ENCODE results near the gene ZNF200. TPM values are rescaled to one million over a fixed set of nuclear protein-coding genes. Genes with fewer than 3 reads are reported as not detected.

ZNF200 gene
- total RNA-seq, 1 experiment from 2014 or later = 8.8 TPM

GRCh38 chr16:3268294-3268693 lies 33.3 kb upstream of the ZNF200 start:
- H3K4me1 ChIP-seq (ENCODE audit: control insufficient read depth in 1 of 2, insufficient read depth in 2 of 2, low read length in 2 of 2) = peaks cover 4 to 18% of the 10 kb centered on the region in 2 experiments
- H4K20me1 ChIP-seq (ENCODE audit: insufficient read depth) = no peaks in the 10 kb centered on the region
- no peaks in the 10 kb centered on the region for H3K79me2 ChIP-seq (ENCODE audit: insufficient read depth, low read length)
- DNase-seq (ENCODE audit: low read depth, low spot score) (no peak), ATAC-seq (no peak)
- no peaks in the 10 kb centered on the region; a peak in 1 of 4 replicates for H3K9me3 ChIP-seq (ENCODE audit: control insufficient read depth in 1 of 2, insufficient read depth in 1 of 2, low read depth in 1 of 2, low read length in 2 of 2)
- intact Hi-C loops (cut with micrococcal nuclease) = loop anchor here (10.0 kb wide), 1 partner anchor 177 kb away; the partner anchor contains the start of genes NAA60 and ZNF597
- BruUV-seq (replicated peaks) = no TSS peak
- RAD21 ChIA-PET (ENCODE audit: low non-redundant PET in 1 of 2, low total read pairs in 2 of 2, uncharacterized antibody in 2 of 2, unreplicated experiment in 2 of 2) = no interaction called here
- H3K27me3 ChIP-seq (ENCODE audit: insufficient read depth, low read length) = no peaks in the 10 kb centered on the region
- no peak overlapping the region for H3K4me2 ChIP-seq (ENCODE audit: low read length)
- H3K9ac ChIP-seq (ENCODE audit: low read length) = no peak overlapping the region
- CTCF ChIA-PET = interaction anchor here (1.8 to 1.9 kb wide), 2 partner anchors 15 to 176 kb away, joined by 4 to 15 read pairs; partner anchors contain the start of genes NAA60 and ZNF263
- H3K27ac ChIP-seq (ENCODE audit: low read depth, low read length) = no peak overlapping the region
- TF ChIP-seq CBX3 (IDR thresholded peaks at IDR 0.05; ENCODE audit: low read depth) (no peak), MAX (IDR thresholded peaks at IDR 0.05) (no peak), REST (IDR thresholded peaks at IDR 0.05; ENCODE audit: low read depth) (no peak), ATF3 (IDR thresholded peaks at IDR 0.05) (no peak), SIN3A (IDR thresholded peaks at IDR 0.05; ENCODE audit: low read depth) (no peak), POLR2A (IDR thresholded peaks at IDR 0.05; ENCODE audit: borderline replicate concordance, extremely low read depth, insufficient read depth, insufficient read length) (no peak), CTCF (IDR thresholded peaks at IDR 0.05 in 2 of 3, conservative IDR thresholded peaks at IDR 0.05 in 1 of 3; ENCODE audit: borderline replicate concordance in 1 of 3, insufficient read depth in 1 of 3, low read depth in 2 of 3, low read length in 2 of 3) (no peak), YY1 (IDR thresholded peaks at IDR 0.05; ENCODE audit: extremely low read depth, insufficient replicate concordance, low read depth, low read length) (no peak), TCF7L2 (IDR thresholded peaks at IDR 0.05; ENCODE audit: borderline replicate concordance, extremely low read depth, insufficient read depth, insufficient read length) (no peak)
- POLR2A ChIA-PET = interaction anchor here (1.2 kb wide), 1 partner anchor 8 kb away, joined by 3 read pairs; no protein-coding TSS in a partner anchor
- H3K4me3 ChIP-seq (replicated peaks in 1 of 2; ENCODE audit: low read depth in 1 of 2, low read length in 2 of 2) = no peak overlapping the region
- H2AFZ ChIP-seq (ENCODE audit: low read depth, low read length, poor library complexity, severe bottlenecking) = no peak overlapping the region
- no peaks in the 10 kb centered on the region for H3K9me2 ChIP-seq (ENCODE audit: insufficient read depth)
- H3K36me3 ChIP-seq (ENCODE audit: control insufficient read depth in 1 of 2, insufficient read depth in 2 of 2, low read length in 2 of 2) = no peaks in the 10 kb centered on the region
